Karpas-422 (cell line): ENCODE measurements around the gene IPMK. TPM values are rescaled to one million over a fixed set of nuclear protein-coding genes. Genes with fewer than 3 reads are reported as not detected.
"Not testable (repeated sequence)": the region's sequence is repeated elsewhere in the genome, so short reads cannot be mapped to it uniquely, and the experiment has no call there.

Experiments
- DNase-seq: peaks from one replicate; pipeline ENCODE4 v3.0.0-alpha.2; 2015
- H2AFZ ChIP-seq: fragments of 200-600 bp; sonication (generic); 2 replicates; pipeline ENCODE4 v1.6.1; 2014; ENCODE audit warnings: antibody characterized with exemption, low read length, mixed read lengths
- H3K27ac ChIP-seq: fragments of 200-600 bp; sonication (generic); 2 replicates; pipeline ENCODE4 v1.5.1; 2014; ENCODE audit warnings: mild to moderate bottlenecking, low read length, moderate library complexity
- H3K27me3 ChIP-seq: fragments of 200-600 bp; sonication (generic); 2 replicates; pipeline ENCODE4 v1.6.1; 2014; ENCODE audit warnings: low read length, mixed read lengths
- H3K36me3 ChIP-seq: fragments of 200-600 bp; sonication (generic); 2 replicates; pipeline ENCODE4 v1.6.1; 2014; ENCODE audit warnings: low read length, mixed read lengths; ENCODE audit not compliant: insufficient read depth
- H3K4me1 ChIP-seq: fragments of 200-600 bp; sonication (generic); 2 replicates; pipeline ENCODE4 v1.6.1; 2014; ENCODE audit warnings: mild to moderate bottlenecking, low read length, mixed read lengths
- H3K4me2 ChIP-seq: fragments of 200-600 bp; sonication (generic); 2 replicates; pipeline ENCODE4 v1.6.1; 2014; ENCODE audit warnings: low read length, low read depth, mild to moderate bottlenecking; ENCODE audit not compliant: poor library complexity, severe bottlenecking
- H3K4me3 ChIP-seq: fragments of 200-600 bp; sonication (generic); 2 replicates; pipeline ENCODE4 v1.5.1; 2014; ENCODE audit warnings: mild to moderate bottlenecking, antibody characterized with exemption, low read length, mixed read lengths
- H3K79me2 ChIP-seq: fragments of 200-600 bp; sonication (generic); 2 replicates; pipeline ENCODE4 v1.6.1; 2014; ENCODE audit warnings: mild to moderate bottlenecking, low read length, mixed read lengths
- H3K9ac ChIP-seq: fragments of 200-600 bp; sonication (generic); 2 replicates; pipeline ENCODE4 v1.6.0; 2014; ENCODE audit warnings: low read length
- H3K9me2 ChIP-seq: fragments of 200-600 bp; sonication (generic), shearing (Covaris generic); replicated peaks from 2 replicates; pipeline ENCODE4 v1.6.0; 2014; ENCODE audit warnings: mild to moderate bottlenecking, low read length, moderate library complexity; ENCODE audit not compliant: insufficient read depth
- H3K9me3 ChIP-seq: fragments of 300-700, 200-600 bp; sonication (generic); 2 replicates; pipeline ENCODE4 v1.6.1; 2014; ENCODE audit warnings: low read length, mixed read lengths
- H4K20me1 ChIP-seq: fragments of 200-600 bp; sonication (generic); 2 replicates; pipeline ENCODE4 v1.6.1; 2014; ENCODE audit warnings: mild to moderate bottlenecking, antibody characterized with exemption, low read length, low read depth; ENCODE audit not compliant: insufficient read depth
- total RNA-seq: library from RNA; depleted of rRNA; stranded (reverse); fragments of >200 nt; shearing (Covaris generic); gene quantifications from 2 replicates; pipeline ENCODE4 v1.2.3, GENCODE V29; 2014; ENCODE audit warnings: low replicate concordance

Gene IPMK
- total RNA-seq, 1 experiment from 2014 or later = 25.2 TPM

DNA sequence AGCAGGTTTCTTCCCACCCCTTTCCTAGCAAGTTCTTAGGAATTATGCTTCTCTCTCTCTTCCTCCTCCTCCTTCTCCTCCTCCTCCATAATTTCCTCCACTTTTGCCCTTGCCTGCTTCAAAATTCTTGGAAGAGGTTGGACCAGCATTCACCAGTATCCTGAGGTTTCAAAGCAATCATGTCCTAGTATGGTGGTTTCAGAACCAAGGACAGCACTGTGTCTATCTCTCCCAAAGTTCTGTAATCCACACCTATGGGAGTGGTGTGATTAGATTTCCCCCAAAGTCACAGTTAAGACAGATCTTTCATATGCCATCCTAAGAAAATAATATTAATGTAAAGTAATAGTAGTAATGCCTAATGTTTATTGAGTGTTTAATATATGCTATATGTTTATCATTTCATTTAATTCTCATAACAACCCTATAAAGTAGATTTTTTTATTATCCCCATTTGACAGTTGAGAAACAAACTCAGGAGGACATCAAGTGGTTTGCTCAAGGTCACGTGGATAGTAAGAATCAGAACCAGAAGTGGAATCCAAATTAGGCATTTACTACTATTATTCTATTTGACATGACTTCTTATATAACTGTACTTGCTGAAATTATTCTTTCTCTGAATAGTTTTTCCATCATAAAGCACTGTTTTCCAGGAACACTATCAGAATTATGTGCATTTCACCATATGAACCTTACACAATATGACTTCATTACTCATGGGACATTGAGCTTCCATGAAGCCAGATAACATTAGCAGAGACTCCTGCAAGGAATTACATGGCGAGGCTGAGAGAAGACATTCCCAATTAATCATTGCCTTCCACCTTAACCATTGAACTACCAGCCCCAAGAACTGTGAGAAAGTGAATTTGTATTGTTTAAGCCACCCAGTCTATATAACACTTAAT, 91.4 kb downstream of the IPMK start:
- Histone ChIP-seq H4K20me1 (no peaks in the 10 kb centered on the region), H3K79me2 (no peaks in the 10 kb centered on the region), H3K4me2 (no peak overlapping the region), H3K4me3 (no peak overlapping the region), H3K27me3 (no peaks in the 10 kb centered on the region), H2AFZ (no peak overlapping the region), H3K9me2 (no peaks in the 10 kb centered on the region), H3K9me3 (no peaks in the 10 kb centered on the region), H3K9ac (no peak overlapping the region), H3K4me1 (no peaks in the 10 kb centered on the region), H3K27ac (no peak overlapping the region), H3K36me3 (no peaks in the 10 kb centered on the region)
- no peak for DNase-seq

DNA sequence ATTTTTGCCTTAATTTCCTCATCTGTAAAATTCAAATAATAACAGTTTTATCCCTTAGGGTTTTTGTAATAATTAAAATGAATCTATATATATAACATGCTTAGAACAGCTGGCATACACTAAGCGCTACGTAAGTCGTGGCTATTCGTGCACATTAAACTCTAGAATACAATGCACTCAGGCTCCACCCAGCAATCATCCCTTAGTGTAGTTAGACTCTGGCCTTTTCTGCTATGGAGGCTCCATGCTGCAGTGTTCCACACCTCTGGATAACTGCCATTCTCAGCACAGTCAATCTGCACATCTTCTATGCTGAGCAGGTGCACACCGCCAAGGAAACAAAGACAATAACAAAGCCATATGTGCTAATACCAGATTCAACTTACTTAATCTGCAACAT, 92.9 kb downstream of the IPMK start:
- no peak overlapping the region for H3K27ac ChIP-seq
- no peak overlapping the region for H3K4me3 ChIP-seq

DNA sequence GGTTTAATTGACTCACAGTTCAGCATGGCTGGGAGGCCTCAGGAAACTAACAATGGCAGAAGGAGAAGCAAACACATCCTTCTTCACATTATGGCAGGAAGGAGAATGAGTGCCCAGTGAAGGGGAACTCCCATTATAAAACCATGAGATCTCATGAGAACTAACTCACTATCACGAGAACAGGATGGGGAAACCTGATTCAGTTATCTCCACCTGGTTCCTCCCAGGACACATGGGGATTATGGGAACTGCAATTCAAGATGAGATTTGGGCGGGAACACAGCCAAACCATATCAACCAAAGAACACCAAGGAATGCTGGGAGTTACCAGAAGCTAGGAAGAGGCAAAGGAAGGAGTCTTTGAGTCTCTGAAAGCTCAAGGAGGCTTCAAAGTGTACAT, 94.3 kb downstream of the IPMK start:
- DNase-seq = no peak
- Histone ChIP-seq H3K27me3 (no peaks in the 10 kb centered on the region), H2AFZ (no peak overlapping the region), H3K4me1 (no peaks in the 10 kb centered on the region), H3K9me3 (no peaks in the 10 kb centered on the region), H3K9me2 (no peaks in the 10 kb centered on the region), H3K79me2 (no peaks in the 10 kb centered on the region), H3K4me2 (no peak overlapping the region), H4K20me1 (no peaks in the 10 kb centered on the region), H3K9ac (no peak overlapping the region), H3K27ac (no peak overlapping the region), H3K36me3 (no peaks in the 10 kb centered on the region), H3K4me3 (no peak overlapping the region)

More for the DNA sequence above, 92.9 kb downstream of the IPMK start:
- Histone ChIP-seq H3K4me2 (no peak overlapping the region), H3K79me2 (no peaks in the 10 kb centered on the region), H4K20me1 (no peaks in the 10 kb centered on the region), H3K4me1 (no peaks in the 10 kb centered on the region), H3K27me3 (no peaks in the 10 kb centered on the region), H3K9me3 (no peaks in the 10 kb centered on the region), H3K36me3 (no peaks in the 10 kb centered on the region), H2AFZ (no peak overlapping the region), H3K9me2 (no peaks in the 10 kb centered on the region), H3K9ac (no peak overlapping the region)
- DNase-seq = no peak

DNA sequence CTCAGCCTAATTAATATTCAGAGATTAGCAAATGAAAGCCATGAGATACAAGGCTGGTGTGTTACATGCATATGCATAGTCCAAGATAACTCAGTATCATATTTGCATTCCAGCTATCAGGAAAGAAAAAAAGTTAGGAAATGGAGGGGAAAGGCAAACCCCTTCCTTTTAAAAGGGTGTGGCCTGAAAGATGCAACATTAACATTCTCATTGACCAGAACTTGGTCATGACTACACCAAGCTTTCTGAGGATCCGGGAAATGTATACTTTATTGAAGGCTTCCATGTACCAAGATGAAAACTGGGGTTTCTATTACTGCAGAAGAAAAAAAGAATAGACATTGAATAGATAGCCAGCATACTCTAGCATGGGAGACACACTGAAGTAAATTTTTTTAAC, 96.5 kb downstream of the IPMK start:
- Histone ChIP-seq H3K79me2 (no peaks in the 10 kb centered on the region), H3K4me1 (no peaks in the 10 kb centered on the region), H2AFZ (no peak overlapping the region), H3K36me3 (no peaks in the 10 kb centered on the region), H3K4me2 (no peak overlapping the region), H3K27me3 (no peaks in the 10 kb centered on the region), H3K9me2 (no peaks in the 10 kb centered on the region), H3K27ac (no peak overlapping the region), H3K9ac (no peak overlapping the region), H4K20me1 (no peaks in the 10 kb centered on the region), H3K4me3 (no peak overlapping the region), H3K9me3 (no peaks in the 10 kb centered on the region)
- DNase-seq = no peak

DNA sequence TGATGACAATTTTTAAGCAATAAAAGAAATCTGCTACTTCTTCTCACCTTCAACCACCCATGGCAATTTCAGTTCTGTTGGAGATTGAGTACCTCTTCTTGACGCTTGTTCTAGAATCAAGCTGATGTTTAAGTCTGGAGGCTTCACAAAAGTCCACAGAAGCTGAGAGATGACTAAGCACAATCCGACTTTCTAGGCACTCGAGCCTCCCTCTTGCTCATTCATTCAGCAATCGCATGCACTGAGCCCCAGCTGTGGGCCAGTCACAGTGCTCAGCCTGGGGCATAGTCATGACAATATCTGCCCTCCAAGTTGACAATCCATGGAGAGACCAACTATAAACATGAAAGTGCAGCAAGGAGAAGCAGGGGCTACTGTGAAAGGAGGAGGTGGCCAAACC, 103.2 kb downstream of the IPMK start:
- Histone ChIP-seq H3K9ac (no peak overlapping the region), H3K79me2 (no peaks in the 10 kb centered on the region)

DNA sequence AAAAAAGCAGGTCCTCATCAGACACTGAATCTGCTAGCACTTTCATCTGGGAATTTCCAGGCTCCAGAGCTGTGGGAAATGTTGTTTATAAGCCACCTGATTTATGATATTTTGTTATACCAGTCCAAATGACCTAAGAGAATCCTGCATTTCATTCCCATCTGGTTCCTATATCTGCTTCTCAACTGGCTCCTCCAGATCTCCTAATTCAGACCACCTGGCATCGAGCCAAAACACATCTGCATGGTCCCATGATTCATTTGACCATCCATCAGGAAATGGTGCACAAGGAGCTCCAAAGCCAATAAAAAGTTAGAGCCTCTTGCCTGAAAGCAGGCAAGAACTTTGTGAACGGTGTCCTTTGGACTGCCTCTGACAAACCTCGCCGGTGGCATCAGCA, 108.9 kb downstream of the IPMK start:
- no peaks in the 10 kb centered on the region for H3K36me3 ChIP-seq
- H4K20me1 ChIP-seq = no peaks in the 10 kb centered on the region
- H3K9me3 ChIP-seq = no peaks in the 10 kb centered on the region
- H3K27me3 ChIP-seq = no peaks in the 10 kb centered on the region
- no peaks in the 10 kb centered on the region for H3K9me2 ChIP-seq
- no peaks in the 10 kb centered on the region for H3K79me2 ChIP-seq
- no peak for DNase-seq
- no peak overlapping the region for H3K4me2 ChIP-seq
- H2AFZ ChIP-seq = no peak overlapping the region
- H3K27ac ChIP-seq = no peak overlapping the region
- no peak overlapping the region for H3K4me3 ChIP-seq
- no peak overlapping the region for H3K9ac ChIP-seq
- H3K4me1 ChIP-seq = no peaks in the 10 kb centered on the region

More for the DNA sequence above, 103.2 kb downstream of the IPMK start:
- Histone ChIP-seq H3K9me3 (no peaks in the 10 kb centered on the region), H3K27ac (no peak overlapping the region), H3K36me3 (no peaks in the 10 kb centered on the region), H3K27me3 (no peaks in the 10 kb centered on the region), H3K4me1 (no peaks in the 10 kb centered on the region), H4K20me1 (no peaks in the 10 kb centered on the region), H3K4me3 (no peak overlapping the region), H3K9me2 (no peaks in the 10 kb centered on the region), H3K4me2 (no peak overlapping the region), H2AFZ (no peak overlapping the region)
- no peak for DNase-seq

DNA sequence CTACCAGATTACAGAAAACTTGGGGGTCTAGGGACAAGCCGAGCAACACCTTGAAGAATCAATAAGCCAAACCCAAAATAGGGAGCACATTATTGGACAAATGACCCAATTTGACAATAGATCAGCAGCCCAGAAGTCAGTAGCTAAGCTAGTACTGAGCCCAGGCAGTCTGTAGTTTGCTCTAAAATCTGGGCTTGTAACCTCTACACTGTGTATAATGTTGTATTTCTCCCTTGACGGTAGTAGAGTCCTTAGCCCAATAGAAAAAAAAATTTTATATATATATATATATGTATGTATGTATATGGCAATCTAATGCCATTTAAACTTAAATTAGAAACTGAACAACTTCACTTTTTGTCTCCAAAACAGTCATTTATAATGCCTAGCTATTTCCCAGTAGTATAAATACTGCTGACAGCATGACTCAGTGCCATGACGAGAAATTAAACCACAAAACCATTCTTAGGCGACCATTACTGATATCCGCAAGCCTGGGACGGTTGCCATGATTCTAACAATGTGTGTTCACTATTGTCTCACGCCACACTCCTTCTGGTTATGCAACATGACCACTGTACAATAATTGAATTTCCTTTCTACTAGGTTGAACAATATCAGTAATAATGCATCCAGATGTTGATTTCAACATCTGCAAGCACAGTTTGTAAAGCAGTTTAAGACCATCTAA, 110.5 kb downstream of the IPMK start:
- H3K4me1 ChIP-seq = no peaks in the 10 kb centered on the region
- no peak for DNase-seq
- H2AFZ ChIP-seq = no peak overlapping the region
- no peaks in the 10 kb centered on the region for H3K27me3 ChIP-seq
- no peaks in the 10 kb centered on the region for H3K36me3 ChIP-seq
- H3K27ac ChIP-seq = no peak overlapping the region
- no peaks in the 10 kb centered on the region for H3K9me3 ChIP-seq
- H4K20me1 ChIP-seq = no peaks in the 10 kb centered on the region
- no peaks in the 10 kb centered on the region for H3K9me2 ChIP-seq
- H3K4me2 ChIP-seq = no peak overlapping the region
- no peaks in the 10 kb centered on the region for H3K79me2 ChIP-seq
- no peak overlapping the region for H3K9ac ChIP-seq
- no peak overlapping the region for H3K4me3 ChIP-seq

DNA sequence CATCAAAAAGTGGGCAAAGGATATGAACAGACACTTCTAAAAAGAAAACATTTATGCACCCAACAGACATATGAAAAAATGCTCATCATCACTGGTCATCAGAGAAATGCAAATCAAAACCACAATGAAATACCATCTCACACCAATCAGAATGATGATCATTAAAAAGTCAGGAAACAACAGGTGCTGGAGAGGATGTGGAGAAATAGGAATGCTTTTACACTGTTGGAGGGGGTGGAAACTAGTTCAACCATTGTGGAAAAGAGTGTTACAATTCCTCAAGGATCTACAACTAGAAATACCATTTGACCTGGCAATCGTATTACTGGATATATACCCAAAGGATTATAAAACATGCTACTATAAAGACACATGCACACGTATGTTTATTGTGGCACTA, 111.8 kb downstream of the IPMK start:
- H3K9me3 ChIP-seq, H4K20me1 ChIP-seq, H3K4me1 ChIP-seq, H3K36me3 ChIP-seq, H3K4me3 ChIP-seq, H3K79me2 ChIP-seq, H3K4me2 ChIP-seq, H3K9ac ChIP-seq, H3K9me2 ChIP-seq, H2AFZ ChIP-seq, DNase-seq, H3K27ac ChIP-seq, H3K27me3 ChIP-seq: not testable (repeated sequence)
